Measurements from ENCODE around the gene KASH5.

KASH5 gene

DNA sequence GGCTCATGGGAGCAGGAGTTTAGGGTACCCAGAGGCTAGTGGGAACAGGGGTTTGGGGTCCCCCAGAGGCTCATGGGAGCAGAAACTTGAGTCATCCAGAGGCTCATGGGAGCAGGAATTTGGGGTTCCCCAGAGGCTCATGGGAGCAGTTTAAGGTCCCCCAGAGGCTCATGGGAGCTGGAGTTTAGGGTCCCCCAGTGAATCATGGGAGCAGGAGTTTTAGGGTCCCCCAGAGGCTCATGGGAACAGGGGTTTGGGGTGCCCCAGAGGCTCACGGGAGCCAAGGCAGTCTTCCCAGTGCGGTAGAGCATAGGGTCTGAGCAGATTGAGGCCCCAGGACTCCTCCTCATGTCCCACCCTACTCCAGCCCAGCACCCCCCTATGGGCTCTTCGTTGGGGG lies 77.3 kb downstream of the KASH5 start:
- DNase-seq (ENCODE audit: low read depth in 1 of 2, low spot score in 1 of 2) = no peak
- H3K27ac ChIP-seq (replicated peaks) = no peak overlapping the region
- no peaks in the 10 kb centered on the region for H3K27me3 ChIP-seq (ENCODE audit: insufficient read depth, poor library complexity, severe bottlenecking)
- TF ChIP-seq, protein P1, sequence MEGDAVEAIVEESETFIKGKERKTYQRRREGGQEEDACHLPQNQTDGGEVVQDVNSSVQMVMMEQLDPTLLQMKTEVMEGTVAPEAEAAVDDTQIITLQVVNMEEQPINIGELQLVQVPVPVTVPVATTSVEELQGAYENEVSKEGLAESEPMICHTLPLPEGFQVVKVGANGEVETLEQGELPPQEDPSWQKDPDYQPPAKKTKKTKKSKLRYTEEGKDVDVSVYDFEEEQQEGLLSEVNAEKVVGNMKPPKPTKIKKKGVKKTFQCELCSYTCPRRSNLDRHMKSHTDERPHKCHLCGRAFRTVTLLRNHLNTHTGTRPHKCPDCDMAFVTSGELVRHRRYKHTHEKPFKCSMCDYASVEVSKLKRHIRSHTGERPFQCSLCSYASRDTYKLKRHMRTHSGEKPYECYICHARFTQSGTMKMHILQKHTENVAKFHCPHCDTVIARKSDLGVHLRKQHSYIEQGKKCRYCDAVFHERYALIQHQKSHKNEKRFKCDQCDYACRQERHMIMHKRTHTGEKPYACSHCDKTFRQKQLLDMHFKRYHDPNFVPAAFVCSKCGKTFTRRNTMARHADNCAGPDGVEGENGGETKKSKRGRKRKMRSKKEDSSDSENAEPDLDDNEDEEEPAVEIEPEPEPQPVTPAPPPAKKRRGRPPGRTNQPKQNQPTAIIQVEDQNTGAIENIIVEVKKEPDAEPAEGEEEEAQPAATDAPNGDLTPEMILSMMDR (IDR thresholded peaks at IDR 0.05; ENCODE audit: insufficient read depth, low read length) = no peak
- TF ChIP-seq, protein P2, sequence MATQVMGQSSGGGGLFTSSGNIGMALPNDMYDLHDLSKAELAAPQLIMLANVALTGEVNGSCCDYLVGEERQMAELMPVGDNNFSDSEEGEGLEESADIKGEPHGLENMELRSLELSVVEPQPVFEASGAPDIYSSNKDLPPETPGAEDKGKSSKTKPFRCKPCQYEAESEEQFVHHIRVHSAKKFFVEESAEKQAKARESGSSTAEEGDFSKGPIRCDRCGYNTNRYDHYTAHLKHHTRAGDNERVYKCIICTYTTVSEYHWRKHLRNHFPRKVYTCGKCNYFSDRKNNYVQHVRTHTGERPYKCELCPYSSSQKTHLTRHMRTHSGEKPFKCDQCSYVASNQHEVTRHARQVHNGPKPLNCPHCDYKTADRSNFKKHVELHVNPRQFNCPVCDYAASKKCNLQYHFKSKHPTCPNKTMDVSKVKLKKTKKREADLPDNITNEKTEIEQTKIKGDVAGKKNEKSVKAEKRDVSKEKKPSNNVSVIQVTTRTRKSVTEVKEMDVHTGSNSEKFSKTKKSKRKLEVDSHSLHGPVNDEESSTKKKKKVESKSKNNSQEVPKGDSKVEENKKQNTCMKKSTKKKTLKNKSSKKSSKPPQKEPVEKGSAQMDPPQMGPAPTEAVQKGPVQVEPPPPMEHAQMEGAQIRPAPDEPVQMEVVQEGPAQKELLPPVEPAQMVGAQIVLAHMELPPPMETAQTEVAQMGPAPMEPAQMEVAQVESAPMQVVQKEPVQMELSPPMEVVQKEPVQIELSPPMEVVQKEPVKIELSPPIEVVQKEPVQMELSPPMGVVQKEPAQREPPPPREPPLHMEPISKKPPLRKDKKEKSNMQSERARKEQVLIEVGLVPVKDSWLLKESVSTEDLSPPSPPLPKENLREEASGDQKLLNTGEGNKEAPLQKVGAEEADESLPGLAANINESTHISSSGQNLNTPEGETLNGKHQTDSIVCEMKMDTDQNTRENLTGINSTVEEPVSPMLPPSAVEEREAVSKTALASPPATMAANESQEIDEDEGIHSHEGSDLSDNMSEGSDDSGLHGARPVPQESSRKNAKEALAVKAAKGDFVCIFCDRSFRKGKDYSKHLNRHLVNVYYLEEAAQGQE (IDR thresholded peaks at IDR 0.05; ENCODE audit: insufficient replicate concordance, low read depth) = no peak
- no peak for TF ChIP-seq GABPA (IDR thresholded peaks at IDR 0.05; ENCODE audit: low read depth)
- no peak for TF ChIP-seq SPI1 (IDR thresholded peaks at IDR 0.05; ENCODE audit: borderline replicate concordance, low read depth)
- TF ChIP-seq POLR2AphosphoS5 (IDR thresholded peaks at IDR 0.05; ENCODE audit: low read depth) = no peak
- H3K4me3 ChIP-seq (replicated peaks; ENCODE audit: insufficient read depth, low read length) = no peak overlapping the region
